ENCODE data around the gene PFKFB2.

The PFKFB2 gene

DNA sequence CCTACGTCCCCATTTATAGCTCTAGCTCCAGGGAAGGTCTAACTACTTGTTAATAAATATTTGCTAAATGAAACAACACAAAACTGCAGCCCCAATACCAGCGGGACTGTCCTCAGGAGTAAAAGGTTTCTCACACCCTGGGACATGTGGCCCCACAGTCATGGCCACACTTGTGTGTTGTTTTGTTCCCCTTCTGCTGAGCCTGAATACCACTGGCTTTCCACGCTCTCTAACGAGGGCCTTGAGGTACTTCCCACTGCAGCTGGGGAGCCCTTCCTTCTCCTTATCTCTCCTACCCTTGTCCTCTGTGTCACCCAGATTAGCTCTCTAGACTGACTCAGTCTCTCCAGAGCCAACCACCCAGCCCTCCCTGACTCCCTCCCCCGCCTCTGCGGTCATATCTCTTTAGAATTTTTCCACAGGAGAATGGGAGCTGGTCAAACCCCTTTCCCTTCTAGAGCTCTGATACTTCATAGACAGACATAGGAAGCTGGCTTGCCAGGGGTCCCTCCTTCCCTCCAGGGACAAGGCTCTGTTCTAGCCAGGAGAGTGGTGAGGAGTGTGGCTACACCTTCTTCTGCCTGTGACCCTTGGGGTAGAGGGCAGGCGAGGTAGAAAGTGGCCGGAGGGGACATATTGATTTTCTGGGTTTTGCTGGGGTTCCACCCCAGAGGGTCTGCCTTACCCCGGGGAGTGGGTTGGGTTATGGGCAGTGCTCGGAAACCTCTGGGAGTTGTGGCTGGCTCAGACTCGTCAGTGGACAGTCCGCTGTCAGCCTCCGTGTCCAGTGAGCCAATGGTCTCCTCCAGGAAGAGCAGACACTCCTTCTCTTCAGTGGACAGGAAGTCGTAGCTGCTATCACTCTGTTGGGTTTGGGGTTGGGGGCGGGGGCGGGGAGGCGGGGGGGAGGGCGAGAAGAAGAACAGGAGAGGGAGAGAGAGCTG lies 28.6 kb upstream of the PFKFB2 start:
- Histone ChIP-seq H3K36me3 (ENCODE audit: control insufficient read depth, insufficient read depth, low read length) (no peaks in the 10 kb centered on the region), H3K4me3 (replicated peaks; ENCODE audit: low read depth, low read length) (no peak overlapping the region), H3K27me3 (replicated peaks; ENCODE audit: control insufficient read depth, insufficient read depth, low read length) (no peaks in the 10 kb centered on the region; the same call in 1 of the 2 replicates)
- TF ChIP-seq, protein P1, sequence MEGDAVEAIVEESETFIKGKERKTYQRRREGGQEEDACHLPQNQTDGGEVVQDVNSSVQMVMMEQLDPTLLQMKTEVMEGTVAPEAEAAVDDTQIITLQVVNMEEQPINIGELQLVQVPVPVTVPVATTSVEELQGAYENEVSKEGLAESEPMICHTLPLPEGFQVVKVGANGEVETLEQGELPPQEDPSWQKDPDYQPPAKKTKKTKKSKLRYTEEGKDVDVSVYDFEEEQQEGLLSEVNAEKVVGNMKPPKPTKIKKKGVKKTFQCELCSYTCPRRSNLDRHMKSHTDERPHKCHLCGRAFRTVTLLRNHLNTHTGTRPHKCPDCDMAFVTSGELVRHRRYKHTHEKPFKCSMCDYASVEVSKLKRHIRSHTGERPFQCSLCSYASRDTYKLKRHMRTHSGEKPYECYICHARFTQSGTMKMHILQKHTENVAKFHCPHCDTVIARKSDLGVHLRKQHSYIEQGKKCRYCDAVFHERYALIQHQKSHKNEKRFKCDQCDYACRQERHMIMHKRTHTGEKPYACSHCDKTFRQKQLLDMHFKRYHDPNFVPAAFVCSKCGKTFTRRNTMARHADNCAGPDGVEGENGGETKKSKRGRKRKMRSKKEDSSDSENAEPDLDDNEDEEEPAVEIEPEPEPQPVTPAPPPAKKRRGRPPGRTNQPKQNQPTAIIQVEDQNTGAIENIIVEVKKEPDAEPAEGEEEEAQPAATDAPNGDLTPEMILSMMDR (IDR thresholded peaks at IDR 0.05; ENCODE audit: insufficient read depth, low read length, poor library complexity, severe bottlenecking): no peak
- DNase-seq (ENCODE audit: extremely low read depth, insufficient read length): no peak

DNA sequence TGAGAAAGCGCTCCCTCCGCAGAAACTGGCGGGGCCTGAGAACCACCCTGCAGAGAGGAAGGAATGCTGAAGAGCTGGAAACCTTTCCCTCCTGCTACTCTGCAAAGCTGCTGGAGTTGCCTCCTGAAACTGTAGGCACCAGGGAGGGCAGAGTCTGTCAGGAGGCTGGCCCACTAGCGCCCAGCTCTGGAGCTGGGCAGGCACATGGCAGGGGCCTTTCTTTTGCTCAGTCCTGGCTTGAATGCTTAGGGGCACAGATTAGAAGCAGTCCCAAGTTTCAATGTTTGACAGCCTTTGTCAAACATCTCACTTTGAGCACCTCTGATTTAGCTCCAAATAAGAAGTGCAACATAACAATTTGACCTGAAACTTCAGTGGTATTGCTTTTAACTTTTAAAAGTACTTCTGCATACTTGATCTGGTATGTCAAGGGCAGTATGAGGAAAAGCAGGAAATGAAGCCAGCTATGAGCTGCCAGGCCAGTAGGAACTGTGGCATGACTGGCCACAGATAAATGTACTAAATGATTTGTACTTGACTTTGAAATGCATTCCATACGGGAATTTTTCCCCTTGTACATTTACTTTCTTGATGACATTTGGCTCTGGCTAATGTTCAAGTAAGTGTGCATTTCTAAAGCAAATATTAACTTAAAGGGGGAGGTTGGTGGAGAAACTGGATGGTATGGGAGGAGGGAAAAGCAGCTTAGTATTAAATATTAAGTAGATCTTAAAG lies 27.8 kb upstream of the PFKFB2 start:
- Histone ChIP-seq H3K36me3 (ENCODE audit: control insufficient read depth, insufficient read depth, low read length) (no peaks in the 10 kb centered on the region), H3K27me3 (replicated peaks; ENCODE audit: control insufficient read depth, insufficient read depth, low read length) (no peaks in the 10 kb centered on the region; the same call in 1 of the 2 replicates), H3K4me3 (replicated peaks; ENCODE audit: low read depth, low read length) (no peak overlapping the region)
- TF ChIP-seq, protein P1 (IDR thresholded peaks at IDR 0.05; ENCODE audit: insufficient read depth, low read length, poor library complexity, severe bottlenecking): no peak
- DNase-seq (ENCODE audit: extremely low read depth, insufficient read length): no peak

DNA sequence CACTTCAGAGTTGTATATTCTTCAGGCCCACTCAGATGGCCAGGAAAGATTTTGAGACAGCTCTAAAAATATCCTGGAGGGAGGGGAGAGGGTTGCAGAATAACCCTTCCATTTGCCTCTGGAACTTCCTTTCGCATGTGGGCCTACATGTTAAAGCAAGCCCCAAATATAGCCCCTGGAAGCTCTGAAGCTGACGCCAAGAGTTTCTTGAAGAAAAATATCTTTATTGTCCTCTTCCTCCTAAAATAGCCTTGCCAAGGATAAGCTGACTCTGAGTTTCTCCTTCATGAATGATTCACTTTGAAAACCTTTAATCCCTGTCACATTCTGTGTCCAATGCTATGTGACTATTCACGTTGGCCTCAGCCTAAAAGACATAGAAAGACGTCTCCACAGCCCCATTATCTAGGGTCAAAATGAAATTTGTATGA lies 27.0 kb upstream of the PFKFB2 start:
- no peaks in the 10 kb centered on the region for H3K36me3 ChIP-seq (ENCODE audit: control insufficient read depth, insufficient read depth, low read length)
- TF ChIP-seq, protein P1 (IDR thresholded peaks at IDR 0.05; ENCODE audit: insufficient read depth, low read length, poor library complexity, severe bottlenecking): no peak
- no peak for DNase-seq (ENCODE audit: extremely low read depth, insufficient read length)
- no peaks in the 10 kb centered on the region; the same call in 1 of the 2 replicates for H3K27me3 ChIP-seq (replicated peaks; ENCODE audit: control insufficient read depth, insufficient read depth, low read length)
- H3K4me3 ChIP-seq (replicated peaks; ENCODE audit: low read depth, low read length): no peak overlapping the region

DNA sequence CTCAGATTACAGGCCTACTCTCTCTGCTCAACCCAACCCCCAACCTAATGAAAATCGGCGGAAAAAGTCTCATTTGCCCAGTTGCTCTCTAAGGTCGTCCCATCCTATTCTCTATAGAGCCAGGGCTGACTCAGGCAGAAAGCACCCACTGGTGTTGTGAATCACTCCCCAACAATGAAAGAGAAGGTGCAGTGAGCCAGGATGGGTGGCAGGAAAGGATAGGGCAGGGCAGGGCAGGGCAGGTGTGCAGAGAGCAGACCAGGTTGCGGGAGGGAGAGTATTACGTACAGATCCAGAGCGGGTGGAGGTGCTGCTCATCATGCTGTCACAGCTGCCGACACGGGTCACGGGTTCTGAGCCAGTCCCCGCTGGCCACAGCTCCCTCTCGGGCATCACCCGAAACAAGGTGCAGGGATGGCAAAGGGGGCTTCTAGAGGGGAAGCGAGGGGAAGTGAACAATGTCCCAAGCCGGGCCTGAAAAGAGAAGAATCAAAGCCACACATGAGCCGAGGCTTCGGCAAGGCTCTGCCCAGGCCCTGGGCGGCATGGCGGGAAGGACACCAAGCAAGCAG lies 25.8 kb upstream of the PFKFB2 start:
- H3K36me3 ChIP-seq (ENCODE audit: control insufficient read depth, insufficient read depth, low read length): no peaks in the 10 kb centered on the region
- no peak for DNase-seq (ENCODE audit: extremely low read depth, insufficient read length)
- no peaks in the 10 kb centered on the region; the same call in 1 of the 2 replicates for H3K27me3 ChIP-seq (replicated peaks; ENCODE audit: control insufficient read depth, insufficient read depth, low read length)
- no peak overlapping the region for H3K4me3 ChIP-seq (replicated peaks; ENCODE audit: low read depth, low read length)
- TF ChIP-seq, protein P1 (IDR thresholded peaks at IDR 0.05; ENCODE audit: insufficient read depth, low read length, poor library complexity, severe bottlenecking): no peak

DNA sequence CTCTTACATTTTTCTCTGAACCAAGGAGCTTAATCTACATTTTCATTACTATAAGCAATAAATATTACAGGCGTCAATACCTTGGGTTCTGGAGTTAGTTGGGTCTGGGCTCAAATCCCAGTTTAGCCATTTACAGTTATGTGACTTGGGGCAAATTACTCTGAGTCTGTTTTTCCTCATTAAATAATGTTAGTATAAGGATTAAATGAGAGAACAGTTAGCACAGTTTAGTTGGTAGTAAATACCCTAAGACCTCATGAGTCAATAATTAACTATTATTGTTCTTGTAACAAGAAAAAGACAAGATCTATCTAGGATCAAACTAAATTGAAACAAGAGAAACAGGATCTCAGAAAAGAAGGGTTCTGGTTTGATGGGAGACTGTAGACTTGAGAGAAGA lies 25.2 kb upstream of the PFKFB2 start:
- H3K4me3 ChIP-seq (replicated peaks; ENCODE audit: low read depth, low read length): no peak overlapping the region
- no peak for DNase-seq (ENCODE audit: extremely low read depth, insufficient read length)
- no peaks in the 10 kb centered on the region for H3K36me3 ChIP-seq (ENCODE audit: control insufficient read depth, insufficient read depth, low read length)
- no peaks in the 10 kb centered on the region; the same call in 1 of the 2 replicates for H3K27me3 ChIP-seq (replicated peaks; ENCODE audit: control insufficient read depth, insufficient read depth, low read length)
- TF ChIP-seq, protein P1 (IDR thresholded peaks at IDR 0.05; ENCODE audit: insufficient read depth, low read length, poor library complexity, severe bottlenecking): no peak

All from GM06990 (cell line).